Breast epithelium (tissue), 4 donors: ENCODE results near the gene GRK5. TPM values are rescaled to one million over a fixed set of nuclear protein-coding genes. Genes with fewer than 3 reads are reported as not detected.

ENCODE experiments used
- DNase-seq, 2 donors: peaks; one replicate each; pipeline ENCODE4 v3.0.0-alpha.2; 2019; ENCODE audit warnings: low spot score in 2 of 2
- H3K27ac ChIP-seq, 2 donors: fragments of 200-600 bp; sonication (generic) in 1 of 2; one replicate each; pipeline ENCODE4 v1.5.1; 2016 to 2019; ENCODE audit warnings: mild to moderate bottlenecking in 1 of 2
- H3K27me3 ChIP-seq, 2 donors: fragments of 200-600 bp; sonication (generic) in 1 of 2; one replicate each; pipeline versions ENCODE4 v1.5.1 to v1.6.0; 2017 to 2019; ENCODE audit warnings: control low read depth in 1 of 2, mild to moderate bottlenecking in 1 of 2
- H3K36me3 ChIP-seq: fragments of 200-600 bp; one replicate; pipeline ENCODE4 v1.5.1; 2019
- H3K4me1 ChIP-seq, 2 donors: fragments of 200-600 bp; sonication (generic); one replicate each; pipeline ENCODE4 v1.5.1; 2016 to 2019; ENCODE audit warnings: control low read depth in 1 of 2
- H3K4me3 ChIP-seq, 3 donors: fragments of 200-600 bp; sonication (generic); 1 replicate in 2 of 3; 2 replicates in 1 of 3; pipeline ENCODE4 v1.5.1; 2016 to 2019; ENCODE audit warnings: mild to moderate bottlenecking in 3 of 3, moderate library complexity in 2 of 3
- H3K9me3 ChIP-seq, 2 donors: fragments of 200-600 bp; sonication (generic) in 1 of 2; one replicate each; pipeline ENCODE4 v1.5.1; 2016 to 2019; ENCODE audit warnings: control low read depth in 1 of 2
- POLR2A ChIP-seq: fragments of 450-650 bp; IDR thresholded peaks from one replicate; pipeline ENCODE4 v1.6.1; 2016; ENCODE audit warnings: antibody characterized with exemption, mild to moderate bottlenecking, moderate library complexity
- POLR2AphosphoS5 ChIP-seq, 3 donors: sonication (generic); formaldehyde crosslinking; IDR thresholded peaks; one replicate each; pipeline ENCODE4 v1.6.1; 2017; ENCODE audit warnings: antibody characterized with exemption in 3 of 3
- intact Hi-C: fragments of 100-400 bp; cut with DNase I; formaldehyde crosslinking; loops from one replicate; pipeline ENCODE4 v1.15.1; 2023; ENCODE audit warnings: low total_unique reads
- total RNA-seq, 3 donors: library from RNA; depleted of rRNA; stranded (reverse); fragments of >200 nt; gene quantifications; one replicate each; pipeline ENCODE4 v1.1.0, GENCODE V29; 2016
- TF ChIP-seq, protein P1 (sequence below), 3 donors: fragments of 450-650 bp; IDR thresholded peaks; one replicate each; pipeline ENCODE4 v1.5.1; 2016 to 2017; ENCODE audit warnings: antibody characterized with exemption in 3 of 3, mild to moderate bottlenecking in 3 of 3, moderate library complexity in 3 of 3

Gene GRK5
- total RNA-seq, 3 donors from 2014 or later, result 14.9 to 20.6 (median 15.2) TPM

DNA sequence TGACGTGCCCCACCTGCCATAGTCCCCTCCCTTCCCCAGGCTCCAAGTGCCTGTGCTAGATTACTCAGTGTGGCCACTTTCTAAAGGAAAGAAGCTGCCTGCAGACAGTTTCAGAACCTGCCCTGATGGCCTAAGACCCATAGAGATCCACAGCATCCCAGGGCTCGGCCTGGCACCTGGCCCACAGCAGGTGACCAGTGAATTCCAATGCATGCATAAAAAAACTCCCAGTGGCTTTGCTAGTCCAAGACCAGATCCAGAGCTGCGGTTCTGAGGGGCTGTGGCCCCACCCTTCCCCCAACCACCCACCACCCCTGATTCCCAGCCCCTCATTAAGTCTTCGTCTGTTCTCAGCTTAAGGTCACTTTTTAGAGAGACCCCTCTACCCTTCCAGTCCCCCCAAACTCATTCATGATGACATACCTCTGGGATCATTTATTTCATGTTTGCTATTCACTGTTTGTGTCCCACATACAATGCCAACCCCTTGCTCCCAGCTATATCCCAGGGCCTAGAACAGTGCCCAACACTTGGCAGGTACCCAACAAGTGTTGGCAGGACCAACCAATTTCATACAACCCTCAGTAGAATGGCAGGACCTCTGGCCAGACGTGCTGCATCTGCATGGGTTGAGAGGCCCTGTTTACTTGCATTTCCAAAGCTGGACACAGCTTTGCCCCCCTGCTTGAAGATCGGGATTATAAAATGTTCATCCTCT lies 217.0 kb downstream of the GRK5 start:
- no peak overlapping the region for H3K4me3 ChIP-seq
- H3K9me3 ChIP-seq, result no peaks in the 10 kb centered on the region
- H3K27ac ChIP-seq, result no peak overlapping the region
- no peak for DNase-seq
- TF ChIP-seq, protein P1, sequence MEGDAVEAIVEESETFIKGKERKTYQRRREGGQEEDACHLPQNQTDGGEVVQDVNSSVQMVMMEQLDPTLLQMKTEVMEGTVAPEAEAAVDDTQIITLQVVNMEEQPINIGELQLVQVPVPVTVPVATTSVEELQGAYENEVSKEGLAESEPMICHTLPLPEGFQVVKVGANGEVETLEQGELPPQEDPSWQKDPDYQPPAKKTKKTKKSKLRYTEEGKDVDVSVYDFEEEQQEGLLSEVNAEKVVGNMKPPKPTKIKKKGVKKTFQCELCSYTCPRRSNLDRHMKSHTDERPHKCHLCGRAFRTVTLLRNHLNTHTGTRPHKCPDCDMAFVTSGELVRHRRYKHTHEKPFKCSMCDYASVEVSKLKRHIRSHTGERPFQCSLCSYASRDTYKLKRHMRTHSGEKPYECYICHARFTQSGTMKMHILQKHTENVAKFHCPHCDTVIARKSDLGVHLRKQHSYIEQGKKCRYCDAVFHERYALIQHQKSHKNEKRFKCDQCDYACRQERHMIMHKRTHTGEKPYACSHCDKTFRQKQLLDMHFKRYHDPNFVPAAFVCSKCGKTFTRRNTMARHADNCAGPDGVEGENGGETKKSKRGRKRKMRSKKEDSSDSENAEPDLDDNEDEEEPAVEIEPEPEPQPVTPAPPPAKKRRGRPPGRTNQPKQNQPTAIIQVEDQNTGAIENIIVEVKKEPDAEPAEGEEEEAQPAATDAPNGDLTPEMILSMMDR (IDR thresholded peaks at IDR 0.05), result no peak
- TF ChIP-seq POLR2AphosphoS5 (IDR thresholded peaks at IDR 0.05), result no peak
- no peak for TF ChIP-seq POLR2A
- no peaks in the 10 kb centered on the region for H3K4me1 ChIP-seq
- H3K27me3 ChIP-seq, result no peaks in the 10 kb centered on the region
- intact Hi-C loops, result no loop called here
- no peaks in the 10 kb centered on the region for H3K36me3 ChIP-seq

DNA sequence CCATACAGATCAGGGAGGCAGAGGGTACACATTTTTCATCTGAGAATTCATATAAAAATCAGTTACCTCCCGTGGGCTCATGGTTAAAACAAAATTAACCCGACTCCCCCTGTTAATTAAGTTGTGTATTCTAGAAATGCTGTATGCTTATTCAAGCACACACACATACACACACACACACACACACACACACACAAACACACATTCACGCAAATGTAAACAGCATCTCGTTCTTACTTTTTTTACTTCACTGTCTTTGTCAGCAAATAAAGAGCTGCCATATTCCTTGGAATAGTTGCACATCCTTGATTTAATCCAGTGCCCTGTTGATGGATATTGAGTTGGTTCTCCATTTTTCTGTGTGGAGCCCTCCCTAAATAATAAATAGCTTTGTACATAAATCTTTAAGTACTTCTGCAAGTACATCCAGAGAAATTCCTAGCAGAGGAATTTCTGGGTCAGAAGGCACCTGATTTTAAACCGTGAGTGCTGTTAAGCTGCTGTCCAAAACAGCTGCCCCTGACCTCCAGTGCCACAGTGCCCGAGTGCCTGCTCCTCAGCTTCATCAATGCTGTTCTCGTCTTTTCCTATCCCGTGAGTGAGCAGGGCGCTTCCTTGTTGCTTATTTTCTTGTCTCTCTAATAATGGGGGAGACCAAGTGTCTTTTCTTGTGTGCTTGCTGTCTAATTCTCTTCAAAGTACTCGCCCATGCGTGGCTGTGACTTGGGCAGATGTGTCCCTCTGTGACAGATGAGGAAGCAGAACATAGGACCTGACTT lies 217.9 kb downstream of the GRK5 start:
- H3K36me3 ChIP-seq, result no peaks in the 10 kb centered on the region
- no peak for TF ChIP-seq POLR2A
- no peak for DNase-seq
- no peak overlapping the region for H3K27ac ChIP-seq
- no peaks in the 10 kb centered on the region for H3K27me3 ChIP-seq
- intact Hi-C loops, result no loop called here
- H3K4me1 ChIP-seq, result no peaks in the 10 kb centered on the region
- H3K4me3 ChIP-seq, result no peak overlapping the region
- no peaks in the 10 kb centered on the region for H3K9me3 ChIP-seq

DNA sequence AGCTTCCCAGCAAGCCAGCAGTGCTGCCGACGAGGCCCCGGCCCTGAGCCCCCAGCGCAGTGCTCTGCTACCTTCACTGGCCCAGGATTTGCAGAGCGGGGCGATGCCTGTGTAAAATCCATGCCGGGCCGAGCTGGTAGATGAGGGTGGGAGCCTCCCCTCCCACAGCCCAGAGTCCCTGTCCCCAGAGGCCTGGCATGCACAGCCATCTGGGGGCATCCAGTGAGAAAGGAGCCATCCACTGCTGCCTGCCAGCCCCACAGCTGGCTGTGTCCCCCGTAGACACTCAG lies 218.5 kb downstream of the GRK5 start:
- H3K4me1 ChIP-seq, result no peaks in the 10 kb centered on the region
- H3K36me3 ChIP-seq, result no peaks in the 10 kb centered on the region
- no peak overlapping the region for H3K27ac ChIP-seq
- TF ChIP-seq POLR2AphosphoS5 (IDR thresholded peaks at IDR 0.05), result no peak
- TF ChIP-seq, protein P1 (IDR thresholded peaks at IDR 0.05), result no peak
- TF ChIP-seq POLR2A, result no peak
- H3K9me3 ChIP-seq, result no peaks in the 10 kb centered on the region
- no peak for DNase-seq
- H3K4me3 ChIP-seq, result no peak overlapping the region
- intact Hi-C loops, result no loop called here
- H3K27me3 ChIP-seq, result no peaks in the 10 kb centered on the region

DNA sequence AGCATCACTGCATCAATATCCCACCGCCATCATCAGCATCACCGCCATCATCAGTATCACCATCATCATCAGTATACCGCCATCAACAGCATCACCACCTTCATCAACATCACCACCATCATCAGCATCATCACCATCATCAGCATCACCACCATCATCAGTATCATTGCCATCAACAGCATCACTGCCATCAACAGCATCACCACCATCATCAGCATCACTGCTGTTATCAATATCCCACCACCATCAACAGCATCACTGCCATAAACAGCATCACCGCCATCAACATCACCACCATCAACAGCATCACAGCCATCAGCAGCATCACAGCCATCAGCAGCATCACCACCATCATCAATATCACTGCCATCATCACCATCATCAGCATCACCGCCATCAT lies 219.3 kb downstream of the GRK5 start:
- no peak overlapping the region for H3K4me3 ChIP-seq
- H3K27ac ChIP-seq, result no peak overlapping the region
- DNase-seq, result no peak
- no peaks in the 10 kb centered on the region for H3K4me1 ChIP-seq
- intact Hi-C loops, result no loop called here
- H3K27me3 ChIP-seq, result no peaks in the 10 kb centered on the region
- TF ChIP-seq, protein P1 (IDR thresholded peaks at IDR 0.05), result no peak
- no peak for TF ChIP-seq POLR2A
- no peak for TF ChIP-seq POLR2AphosphoS5 (IDR thresholded peaks at IDR 0.05)
- H3K36me3 ChIP-seq, result no peaks in the 10 kb centered on the region
- no peaks in the 10 kb centered on the region for H3K9me3 ChIP-seq

DNA sequence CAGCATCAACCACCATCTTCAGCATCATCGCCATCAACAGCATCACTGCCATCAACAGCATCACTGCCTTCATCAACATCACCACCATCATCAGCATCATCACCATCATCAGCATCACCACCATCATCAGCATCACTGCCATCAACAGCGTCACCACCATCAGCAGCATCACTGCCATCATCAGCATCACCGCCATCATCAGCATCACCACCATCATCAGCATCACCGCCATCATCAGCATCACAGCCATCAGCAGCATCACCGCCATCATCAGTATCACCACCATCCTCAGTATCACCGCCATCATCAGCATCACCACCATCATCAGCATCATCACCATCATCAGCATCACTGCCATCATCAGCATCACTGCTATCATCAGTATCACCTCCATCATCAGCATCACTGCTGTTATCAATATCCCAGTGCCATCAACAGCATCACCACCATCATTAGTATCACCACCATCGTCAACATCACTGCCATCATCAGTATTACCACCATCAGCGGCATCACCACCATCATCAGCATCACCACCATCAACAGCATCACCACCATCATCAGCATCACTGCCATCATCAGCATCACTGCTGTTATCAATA lies 220.0 kb downstream of the GRK5 start:
- TF ChIP-seq POLR2A (no peak), POLR2AphosphoS5 (IDR thresholded peaks at IDR 0.05) (no peak)
- TF ChIP-seq, protein P1 (IDR thresholded peaks at IDR 0.05), result no peak
- Histone ChIP-seq H3K36me3 (no peaks in the 10 kb centered on the region), H3K27me3 (no peaks in the 10 kb centered on the region), H3K9me3 (no peaks in the 10 kb centered on the region), H3K4me1 (no peaks in the 10 kb centered on the region), H3K4me3 (no peak overlapping the region), H3K27ac (no peak overlapping the region)
- DNase-seq, result no peak
- intact Hi-C loops, result no loop called here
